HepG2 (cell line): ENCODE measurements around the gene MBD5.

ENCODE experiments used
- GLI4 ChIP-seq: sonication (generic); formaldehyde crosslinking; IDR thresholded peaks from 2 replicates; pipeline ENCODE4 v1.5.1; 2020; ENCODE audit warnings: missing genetic modification reagents, mild to moderate bottlenecking, moderate library complexity, borderline replicate concordance
- GTF2F1 ChIP-seq: fragments of 150-350 bp; IDR thresholded peaks from 2 replicates; pipeline ENCODE4 v1.6.1; 2014; ENCODE audit warnings: low read length
- KLF13 ChIP-seq: sonication (generic); formaldehyde crosslinking; IDR thresholded peaks from 2 replicates; pipeline ENCODE4 v1.4.0; 2020; ENCODE audit warnings: mild to moderate bottlenecking, missing genetic modification reagents
- MYC ChIP-seq: sonication (generic); formaldehyde crosslinking; IDR thresholded peaks from 2 replicates; pipeline ENCODE4 v1.9.0; 2021; ENCODE audit warnings: missing genetic modification reagents, borderline replicate concordance
- NFYC ChIP-seq: IDR thresholded peaks from 2 replicates; pipeline ENCODE4 v1.6.1; 2016; ENCODE audit warnings: missing genetic modification reagents, missing compliant biosample characterization
- NR2C2 ChIP-seq: sonication (generic); formaldehyde crosslinking; IDR thresholded peaks from 2 replicates; pipeline ENCODE4 v1.4.0; 2020; ENCODE audit warnings: missing genetic modification reagents, mild to moderate bottlenecking, moderate library complexity, borderline replicate concordance
- RAD51 ChIP-seq: fragments of 450-650 bp; IDR thresholded peaks from 2 replicates; pipeline ENCODE4 v1.6.1; 2016; ENCODE audit warnings: borderline replicate concordance
- ZBTB40 ChIP-seq, 2 experiments: fragments of 450-650 bp in 1 of 2; sonication (generic) in 1 of 2; formaldehyde crosslinking in 1 of 2; IDR thresholded peaks; 2 replicates each; pipeline versions ENCODE4 v1.6.1 to v1.8.0; 2016 to 2022; ENCODE audit warnings: antibody characterized with exemption in 1 of 2, mild to moderate bottlenecking in 1 of 2, missing genetic modification reagents in 1 of 2
- ZKSCAN8 ChIP-seq: IDR thresholded peaks from 2 replicates; pipeline ENCODE4 v1.6.1; 2016; ENCODE audit warnings: borderline replicate concordance, missing genetic modification reagents, missing compliant biosample characterization
- ZNF143 ChIP-seq: sonication (generic); formaldehyde crosslinking; IDR thresholded peaks from 2 replicates; pipeline ENCODE4 v1.4.0; 2020; ENCODE audit warnings: missing genetic modification reagents
- ZNF335 ChIP-seq: sonication (generic); formaldehyde crosslinking; IDR thresholded peaks from 2 replicates; pipeline ENCODE4 v1.4.0; 2020; ENCODE audit warnings: missing genetic modification reagents
- ZNF720 ChIP-seq: sonication (generic); formaldehyde crosslinking; IDR thresholded peaks from 2 replicates; pipeline ENCODE4 v1.4.0; 2020; ENCODE audit warnings: missing genetic modification reagents
- TF ChIP-seq, protein P1 (sequence below): sonication (generic); formaldehyde crosslinking; IDR thresholded peaks from 2 replicates; pipeline ENCODE4 v1.4.0; 2020; ENCODE audit warnings: missing genetic modification reagents, borderline replicate concordance
- TF ChIP-seq, protein P2 (sequence below): sonication (generic); formaldehyde crosslinking; IDR thresholded peaks from 2 replicates; pipeline ENCODE4 v1.4.0; 2020; ENCODE audit warnings: mild to moderate bottlenecking, missing genetic modification reagents

DNA sequence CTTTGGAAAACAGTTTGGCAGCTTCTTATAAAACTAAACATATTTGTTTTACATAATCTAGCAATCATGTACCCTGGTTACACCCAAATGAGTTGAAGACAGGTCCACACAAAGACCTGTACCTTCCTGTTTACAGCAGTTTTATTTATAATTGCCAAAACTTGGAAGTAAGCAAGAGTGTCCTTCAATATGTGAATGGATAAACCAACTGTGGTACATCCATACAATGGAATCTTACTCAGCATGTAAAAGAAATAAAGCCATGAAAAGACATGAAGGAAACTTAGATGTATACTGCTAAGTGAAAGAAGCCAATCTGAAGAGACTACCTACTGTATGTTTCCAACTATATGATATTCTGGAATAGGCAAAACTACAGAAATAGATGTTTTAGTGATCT is 24.1 kb upstream of the MBD5 start:
- TF ChIP-seq RAD51 (no peak), MYC (CRISPR knock-in tag) (no peak), ZNF720 (CRISPR knock-in tag) (no peak), KLF13 (no peak), ZKSCAN8 (CRISPR knock-in tag) (no peak), ZNF335 (no peak), GTF2F1 (no peak), ZBTB40 (IDR thresholded peaks at IDR 0.05) (no peak), ZBTB40 (CRISPR knock-in tag; IDR thresholded peaks at IDR 0.05) (no peak), NR2C2 (CRISPR knock-in tag) (no peak), GLI4 (CRISPR knock-in tag) (no peak), NFYC (CRISPR knock-in tag) (no peak), ZNF143 (CRISPR knock-in tag) (no peak)
- TF ChIP-seq, protein P1, sequence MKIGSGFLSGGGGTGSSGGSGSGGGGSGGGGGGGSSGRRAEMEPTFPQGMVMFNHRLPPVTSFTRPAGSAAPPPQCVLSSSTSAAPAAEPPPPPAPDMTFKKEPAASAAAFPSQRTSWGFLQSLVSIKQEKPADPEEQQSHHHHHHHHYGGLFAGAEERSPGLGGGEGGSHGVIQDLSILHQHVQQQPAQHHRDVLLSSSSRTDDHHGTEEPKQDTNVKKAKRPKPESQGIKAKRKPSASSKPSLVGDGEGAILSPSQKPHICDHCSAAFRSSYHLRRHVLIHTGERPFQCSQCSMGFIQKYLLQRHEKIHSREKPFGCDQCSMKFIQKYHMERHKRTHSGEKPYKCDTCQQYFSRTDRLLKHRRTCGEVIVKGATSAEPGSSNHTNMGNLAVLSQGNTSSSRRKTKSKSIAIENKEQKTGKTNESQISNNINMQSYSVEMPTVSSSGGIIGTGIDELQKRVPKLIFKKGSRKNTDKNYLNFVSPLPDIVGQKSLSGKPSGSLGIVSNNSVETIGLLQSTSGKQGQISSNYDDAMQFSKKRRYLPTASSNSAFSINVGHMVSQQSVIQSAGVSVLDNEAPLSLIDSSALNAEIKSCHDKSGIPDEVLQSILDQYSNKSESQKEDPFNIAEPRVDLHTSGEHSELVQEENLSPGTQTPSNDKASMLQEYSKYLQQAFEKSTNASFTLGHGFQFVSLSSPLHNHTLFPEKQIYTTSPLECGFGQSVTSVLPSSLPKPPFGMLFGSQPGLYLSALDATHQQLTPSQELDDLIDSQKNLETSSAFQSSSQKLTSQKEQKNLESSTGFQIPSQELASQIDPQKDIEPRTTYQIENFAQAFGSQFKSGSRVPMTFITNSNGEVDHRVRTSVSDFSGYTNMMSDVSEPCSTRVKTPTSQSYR: no peak
- TF ChIP-seq, protein P2, sequence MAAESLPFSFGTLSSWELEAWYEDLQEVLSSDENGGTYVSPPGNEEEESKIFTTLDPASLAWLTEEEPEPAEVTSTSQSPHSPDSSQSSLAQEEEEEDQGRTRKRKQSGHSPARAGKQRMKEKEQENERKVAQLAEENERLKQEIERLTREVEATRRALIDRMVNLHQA: no peak
